Keratinocyte (primary cell): ENCODE data around the gene PCNX4. TPM values are rescaled to one million over a fixed set of nuclear protein-coding genes. Genes with fewer than 3 reads are reported as not detected.

ENCODE experiments used
- DNase-seq: peaks from one replicate; pipeline ENCODE4 v3.0.0-alpha.2; 2011; ENCODE audit warnings: low read depth, missing footprints, low spot score
- FAIRE-seq: peaks from 2 replicates; lab custom pipeline; 2011; peaks lifted over from hg19 to GRCh38; lab: Jason Lieb, UNC
- H2AFZ ChIP-seq: 2 replicates; pipeline ENCODE4 v1.6.0; 2012; ENCODE audit warnings: low read length, control low read depth, inconsistent platforms; ENCODE audit not compliant: control insufficient read depth
- H3K27ac ChIP-seq: 2 replicates; pipeline ENCODE4 v1.5.1; 2011; ENCODE audit warnings: low read length; ENCODE audit not compliant: control insufficient read depth, insufficient read depth
- H3K27me3 ChIP-seq: 3 replicates; pipeline ENCODE4 v1.6.0; 2011; ENCODE audit warnings: low read length; ENCODE audit not compliant: control insufficient read depth, insufficient read depth; ENCODE audit errors: extremely low read depth
- H3K36me3 ChIP-seq, 2 experiments: 2 replicates in 1 of 2; 3 replicates in 1 of 2; pipeline ENCODE4 v1.5.1; 2011; ENCODE audit warnings: low read length in 2 of 2, mild to moderate bottlenecking in 1 of 2; ENCODE audit not compliant: control insufficient read depth in 2 of 2, insufficient read depth in 2 of 2; ENCODE audit errors: extremely low read depth in 1 of 2
- H3K4me1 ChIP-seq: 3 replicates; pipeline ENCODE4 v1.5.1; 2011; ENCODE audit warnings: low read length; ENCODE audit not compliant: control insufficient read depth, insufficient read depth; ENCODE audit errors: extremely low read depth
- H3K4me2 ChIP-seq: 3 replicates; pipeline ENCODE4 v1.6.0; 2011; ENCODE audit warnings: low read depth, low read length; ENCODE audit not compliant: control insufficient read depth, insufficient read depth; ENCODE audit errors: extremely low read depth
- H3K4me3 ChIP-seq, 3 experiments: fragments of 200-600 bp in 1 of 3; sonication (generic) in 1 of 3; 2 replicates in 2 of 3; 3 replicates in 1 of 3; pipeline ENCODE4 v1.5.1; 2011 to 2016; ENCODE audit warnings: low read length in 3 of 3, mild to moderate bottlenecking in 3 of 3, control low read depth in 2 of 3, inconsistent platforms in 1 of 3, low read depth in 1 of 3, mixed read lengths in 1 of 3, mixed run types in 1 of 3, moderate library complexity in 1 of 3; ENCODE audit not compliant: control insufficient read depth in 2 of 3, insufficient read depth in 2 of 3; ENCODE audit errors: extremely low read depth in 1 of 3
- H3K79me2 ChIP-seq: 2 replicates; pipeline ENCODE4 v1.6.0; 2012; ENCODE audit warnings: low read length; ENCODE audit not compliant: control insufficient read depth, insufficient read depth
- H3K9ac ChIP-seq: 3 replicates; pipeline ENCODE4 v1.6.0; 2011; ENCODE audit warnings: low read length; ENCODE audit not compliant: control insufficient read depth, insufficient read depth; ENCODE audit errors: extremely low read depth
- H3K9me1 ChIP-seq: 3 replicates; pipeline ENCODE4 v1.6.0; 2011; ENCODE audit warnings: low read length; ENCODE audit not compliant: control insufficient read depth, insufficient read depth; ENCODE audit errors: extremely low read depth
- H3K9me3 ChIP-seq: 2 replicates; pipeline ENCODE4 v1.5.1; 2012; ENCODE audit warnings: low read depth, low read length; ENCODE audit not compliant: control insufficient read depth
- H4K20me1 ChIP-seq: 3 replicates; pipeline ENCODE4 v1.6.0; 2011; ENCODE audit warnings: low read length; ENCODE audit not compliant: control insufficient read depth, insufficient read depth; ENCODE audit errors: extremely low read depth
- EZH2 ChIP-seq: IDR thresholded peaks from one replicate; pipeline ENCODE4 v1.6.1; 2012; ENCODE audit warnings: inconsistent platforms, mild to moderate bottlenecking, low read length, moderate library complexity
- dilution Hi-C: fragments of 300-500 bp; cut with MboI; formaldehyde crosslinking; loops from one replicate; pipeline ENCODE4 v1.7.0; 2020; ENCODE audit warnings: low sequenced_read_pairs; ENCODE audit not compliant: extremely low pct_ligation_motif_present
- polyA plus RNA-seq, 5 experiments: library from polyadenylated mRNA; depleted of rRNA in 3 of 5; stranded (reverse) in 3 of 5; stranded (forward) in 1 of 5; unstranded in 1 of 5; fragments of >200 nt; gene quantifications; 1 replicate in 1 of 5; 2 replicates in 3 of 5; 3 replicates in 1 of 5; pipeline versions ENCODE4 v1.2.1 to v1.2.3, GENCODE V29; 2011 to 2012; ENCODE audit warnings: missing spikeins in 2 of 5, low read depth in 1 of 5, low replicate concordance in 1 of 5
- TF ChIP-seq, protein P1 (sequence below), 3 experiments: IDR thresholded peaks in 1 of 3; conservative IDR thresholded peaks in 1 of 3; optimal IDR thresholded peaks in 1 of 3; 2 replicates in 2 of 3; 3 replicates in 1 of 3; pipeline versions ENCODE3 to v1.5.1; 2011; ENCODE audit warnings: low read length in 3 of 3, mild to moderate bottlenecking in 3 of 3, moderate library complexity in 2 of 3, control low read depth in 1 of 3, inconsistent platforms in 1 of 3; ENCODE audit not compliant: insufficient read depth in 2 of 3; ENCODE audit errors: extremely low read depth in 1 of 3

The PCNX4 gene
- polyA plus RNA-seq, 1 donor (not counting 4 experiments of a cell fraction or from before 2014, with no cell fraction given): 49.8 TPM

DNA sequence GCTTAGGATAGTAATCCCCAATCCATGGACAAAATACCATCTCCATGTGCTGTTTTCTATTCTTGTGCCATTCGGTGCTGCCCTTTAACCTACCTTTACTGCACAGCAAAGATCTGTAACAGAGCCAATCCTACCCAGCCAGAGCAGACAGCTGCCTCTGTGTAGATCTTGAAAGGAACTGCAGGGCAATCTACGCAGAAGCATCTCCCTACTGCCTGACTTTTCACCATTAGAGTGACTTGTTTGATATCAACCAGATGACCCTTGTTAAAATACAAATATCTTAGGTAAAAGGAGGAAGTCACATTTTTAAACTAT lies 123.4 kb downstream of the PCNX4 start:
- H3K27ac ChIP-seq: no peak overlapping the region
- no peaks in the 10 kb centered on the region for H3K36me3 ChIP-seq
- H3K4me3 ChIP-seq: no peak overlapping the region
- dilution Hi-C loops: no loop called here
- no peak for TF ChIP-seq EZH2
- TF ChIP-seq, protein P1, sequence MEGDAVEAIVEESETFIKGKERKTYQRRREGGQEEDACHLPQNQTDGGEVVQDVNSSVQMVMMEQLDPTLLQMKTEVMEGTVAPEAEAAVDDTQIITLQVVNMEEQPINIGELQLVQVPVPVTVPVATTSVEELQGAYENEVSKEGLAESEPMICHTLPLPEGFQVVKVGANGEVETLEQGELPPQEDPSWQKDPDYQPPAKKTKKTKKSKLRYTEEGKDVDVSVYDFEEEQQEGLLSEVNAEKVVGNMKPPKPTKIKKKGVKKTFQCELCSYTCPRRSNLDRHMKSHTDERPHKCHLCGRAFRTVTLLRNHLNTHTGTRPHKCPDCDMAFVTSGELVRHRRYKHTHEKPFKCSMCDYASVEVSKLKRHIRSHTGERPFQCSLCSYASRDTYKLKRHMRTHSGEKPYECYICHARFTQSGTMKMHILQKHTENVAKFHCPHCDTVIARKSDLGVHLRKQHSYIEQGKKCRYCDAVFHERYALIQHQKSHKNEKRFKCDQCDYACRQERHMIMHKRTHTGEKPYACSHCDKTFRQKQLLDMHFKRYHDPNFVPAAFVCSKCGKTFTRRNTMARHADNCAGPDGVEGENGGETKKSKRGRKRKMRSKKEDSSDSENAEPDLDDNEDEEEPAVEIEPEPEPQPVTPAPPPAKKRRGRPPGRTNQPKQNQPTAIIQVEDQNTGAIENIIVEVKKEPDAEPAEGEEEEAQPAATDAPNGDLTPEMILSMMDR (optimal IDR thresholded peaks at IDR 0.05 in 1 of 3, IDR thresholded peaks at IDR 0.05 in 1 of 3, conservative IDR thresholded peaks at IDR 0.05 in 1 of 3; ENCODE audit: extremely low read depth in 1 of 3, insufficient read depth in 2 of 3, low read length in 3 of 3): no peak
- no peaks in the 10 kb centered on the region for H3K9me1 ChIP-seq
- peaks cover 7% of the 10 kb centered on the region for H3K27me3 ChIP-seq
- FAIRE-seq (no peak), DNase-seq (no peak)
- H3K9ac ChIP-seq: no peak overlapping the region
- H3K4me1 ChIP-seq: no peaks in the 10 kb centered on the region
- no peaks in the 10 kb centered on the region for H3K79me2 ChIP-seq
- no peaks in the 10 kb centered on the region for H3K9me3 ChIP-seq
- no peak overlapping the region for H3K4me2 ChIP-seq
- H2AFZ ChIP-seq: no peak overlapping the region
- no peaks in the 10 kb centered on the region for H4K20me1 ChIP-seq

DNA sequence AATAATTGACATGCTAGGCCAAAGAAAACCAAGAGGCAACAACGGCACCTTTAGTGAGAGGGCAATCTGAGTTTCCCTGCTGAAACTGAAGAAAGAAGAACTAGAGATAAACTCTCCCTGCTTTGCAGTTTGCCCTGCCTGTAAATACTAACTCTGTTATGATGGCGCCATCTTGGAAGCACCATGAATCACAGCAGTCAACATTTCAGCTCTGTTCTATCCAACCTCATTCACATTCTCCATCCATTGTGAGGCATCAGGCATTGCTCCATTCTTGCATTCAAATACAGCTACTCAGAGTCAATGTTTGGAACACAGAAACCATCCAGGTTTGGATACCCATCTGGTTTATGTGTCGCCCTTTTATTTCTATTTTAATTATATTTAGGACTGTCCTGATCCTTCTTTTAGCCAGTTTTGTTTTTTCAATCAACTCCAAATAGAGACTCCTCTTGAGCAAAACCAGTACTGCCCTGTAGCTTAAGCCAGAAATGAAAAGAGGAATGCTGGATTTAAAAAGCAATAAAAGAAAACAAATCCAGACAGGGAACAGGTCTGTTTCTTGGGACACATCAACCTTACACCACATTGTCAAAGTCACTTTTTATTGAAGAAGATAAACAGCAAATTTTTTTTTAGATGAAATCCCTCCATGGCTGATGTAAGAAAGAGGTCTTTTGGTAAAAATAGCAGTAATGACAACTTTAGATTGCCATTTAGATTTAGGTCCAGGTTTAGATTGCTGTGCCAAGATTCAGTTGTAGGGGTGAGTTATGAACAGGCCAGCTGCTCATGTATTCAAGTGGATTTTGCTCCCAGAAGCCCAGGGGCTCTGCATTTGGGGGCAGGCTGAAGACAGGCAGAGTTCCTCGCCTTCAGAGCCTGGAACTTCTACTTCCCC lies 124.0 kb downstream of the PCNX4 start:
- Histone ChIP-seq H3K4me3 (no peak overlapping the region), H4K20me1 (no peaks in the 10 kb centered on the region), H2AFZ (no peak overlapping the region), H3K9me1 (no peaks in the 10 kb centered on the region), H3K4me2 (no peak overlapping the region), H3K9ac (no peak overlapping the region), H3K79me2 (no peaks in the 10 kb centered on the region), H3K27me3 (peaks cover 7% of the 10 kb centered on the region), H3K4me1 (no peaks in the 10 kb centered on the region), H3K27ac (no peak overlapping the region), H3K9me3 (no peaks in the 10 kb centered on the region), H3K36me3 (no peaks in the 10 kb centered on the region)
- FAIRE-seq: no peak
- no peak for TF ChIP-seq EZH2
- TF ChIP-seq, protein P1 (optimal IDR thresholded peaks at IDR 0.05 in 1 of 3, IDR thresholded peaks at IDR 0.05 in 1 of 3, conservative IDR thresholded peaks at IDR 0.05 in 1 of 3; ENCODE audit: extremely low read depth in 1 of 3, insufficient read depth in 2 of 3, low read length in 3 of 3): no peak
- no peak for DNase-seq
- dilution Hi-C loops: no loop called here
